Stromal cell of bone marrow (primary cell): ENCODE measurements around the gene TMEM88.

Experiments used
- DNase-seq: peaks from one replicate; pipeline ENCODE4 v3.0.0-alpha.2; 2012; ENCODE audit warnings: low read depth

TMEM88 gene

GRCh38 chr17:7854851-7855659 lies at the start of gene TMEM88:
Gene TMEM88 (plus strand): TSS chr17:7855066. CDS start chr17:7855075, 9 bp downstream.
- DNase-seq, result no peak

- no peak for DNase-seq
These were observed 48.3 kb upstream of the TMEM88 start for GRCh38 chr17:7806587-7806986.

- DNase-seq, result no peak
These were observed 47.7 kb upstream of the TMEM88 start for GRCh38 chr17:7807206-7807605.

- no peak for DNase-seq
These were observed 45.6 kb upstream of the TMEM88 start for GRCh38 chr17:7809086-7809790.

- peak; percentile 6 for DNase-seq
These were observed 45.0 kb upstream of the TMEM88 start for GRCh38 chr17:7809791-7810343.

- no peak for DNase-seq
These were observed 43.6 kb upstream of the TMEM88 start for GRCh38 chr17:7811251-7811650.

- DNase-seq, result no peak
These were observed 39.9 kb upstream of the TMEM88 start for GRCh38 chr17:7814969-7815368.

- no peak for DNase-seq
These were observed 37.8 kb upstream of the TMEM88 start for GRCh38 chr17:7816926-7817642.

- no peak for DNase-seq
These were observed 37.3 kb upstream of the TMEM88 start for GRCh38 chr17:7817643-7817964.

GRCh38 chr17:7818026-7818425 lies 36.8 kb upstream of the TMEM88 start:
- no peak for DNase-seq

GRCh38 chr17:7818746-7819645 lies 35.9 kb upstream of the TMEM88 start:
- DNase-seq, result no peak

- DNase-seq, result no peak
These were observed 34.6 kb upstream of the TMEM88 start for GRCh38 chr17:7820231-7820630.

- DNase-seq, result no peak
These were observed 32.7 kb upstream of the TMEM88 start for GRCh38 chr17:7822126-7822525.

- DNase-seq, result no peak
These were observed 31.3 kb upstream of the TMEM88 start for GRCh38 chr17:7823581-7824001.

- DNase-seq, result no peak
These were observed 30.6 kb upstream of the TMEM88 start for GRCh38 chr17:7824021-7824924.

- DNase-seq, result no peak
These were observed 29.5 kb upstream of the TMEM88 start for GRCh38 chr17:7825206-7825990.

- no peak for DNase-seq
These were observed 24.2 kb upstream of the TMEM88 start for GRCh38 chr17:7830616-7831015.

- no peak for DNase-seq
These were observed 23.6 kb upstream of the TMEM88 start for GRCh38 chr17:7831233-7831632.

- DNase-seq, result no peak
These were observed 22.4 kb upstream of the TMEM88 start for GRCh38 chr17:7832431-7832830.
